GM23338 (cell line): ENCODE results near the gene VWA3B. TPM values are rescaled to one million over a fixed set of nuclear protein-coding genes. Genes with fewer than 3 reads are reported as not detected.

Experiments used
- ATAC-seq: fragments of 200-7000 bp; cut with Tn5 transposase; 3 replicates; pipeline ENCODE4 v1.9.1; 2020
- DNase-seq: peaks from one replicate; pipeline ENCODE4 v3.0.0-alpha.2; 2015; ENCODE audit warnings: low spot score
- H2AFZ ChIP-seq: fragments of 200-600 bp; sonication (generic); 2 replicates; pipeline ENCODE4 v1.8.0; 2016; ENCODE audit warnings: antibody characterized with exemption, mild to moderate bottlenecking, moderate library complexity
- H3F3A ChIP-seq: fragments of 200-600 bp; sonication (generic); replicated peaks from 2 replicates; pipeline ENCODE4 v1.8.0; 2017; ENCODE audit warnings: antibody characterized with exemption, mixed run types, low read depth
- H3K27ac ChIP-seq: fragments of 200-600 bp; sonication (generic); 2 replicates; pipeline ENCODE4 v1.6.1; 2016; ENCODE audit warnings: low read depth
- H3K27me3 ChIP-seq: fragments of 200-600 bp; sonication (generic); 2 replicates; pipeline ENCODE4 v1.8.0; 2016; ENCODE audit warnings: mild to moderate bottlenecking, mixed run types, moderate library complexity; ENCODE audit not compliant: insufficient read depth
- H3K36me3 ChIP-seq: fragments of 200-600 bp; sonication (generic); 2 replicates; pipeline ENCODE4 v1.8.0; 2016; ENCODE audit warnings: mild to moderate bottlenecking; ENCODE audit not compliant: insufficient read depth
- H3K4me1 ChIP-seq: fragments of 200-600 bp; sonication (generic); 2 replicates; pipeline ENCODE4 v1.8.0; 2016; ENCODE audit warnings: mild to moderate bottlenecking, moderate library complexity; ENCODE audit not compliant: insufficient read depth
- H3K4me2 ChIP-seq: fragments of 200-600 bp; sonication (generic); 2 replicates; pipeline ENCODE4 v1.7.1; 2017; ENCODE audit warnings: mixed run types
- H3K4me3 ChIP-seq: fragments of 200-600 bp; sonication (generic); 2 replicates; pipeline ENCODE4 v1.6.1; 2016; ENCODE audit warnings: mixed run types
- H3K79me2 ChIP-seq: fragments of 200-600 bp; sonication (generic); replicated peaks from 2 replicates; pipeline ENCODE4 v1.8.0; 2017; ENCODE audit warnings: mild to moderate bottlenecking; ENCODE audit not compliant: insufficient read depth
- H3K9me2 ChIP-seq: fragments of 200-600 bp; sonication (generic); 2 replicates; pipeline ENCODE4 v1.8.0; 2017; ENCODE audit not compliant: insufficient read depth
- H4K20me1 ChIP-seq: fragments of 200-600 bp; sonication (generic); replicated peaks from 2 replicates; pipeline ENCODE4 v1.8.0; 2017; ENCODE audit warnings: mild to moderate bottlenecking; ENCODE audit not compliant: insufficient read depth
- H3K27ac Mint-ChIP-seq: 2 replicates; pipeline ENCODE4 v1.8.0; 2020; ENCODE audit warnings: inconsistent platforms, mild to moderate bottlenecking, moderate library complexity, mixed read lengths
- H3K27me3 Mint-ChIP-seq: 3 replicates; pipeline ENCODE4 v1.8.0; 2022; ENCODE audit warnings: low read depth, mild to moderate bottlenecking, moderate library complexity, mixed read lengths, inconsistent platforms; ENCODE audit not compliant: insufficient read depth, poor library complexity
- H3K36me3 Mint-ChIP-seq: 3 replicates; pipeline ENCODE4 v1.8.0; 2021; ENCODE audit warnings: low read depth, mild to moderate bottlenecking, inconsistent platforms, moderate library complexity, mixed read lengths
- H3K4me1 Mint-ChIP-seq: 3 replicates; pipeline ENCODE4 v1.8.0; 2020; ENCODE audit warnings: mild to moderate bottlenecking, inconsistent platforms, mixed read lengths
- H3K4me3 Mint-ChIP-seq: 3 replicates; pipeline ENCODE4 v1.8.0; 2021; ENCODE audit warnings: moderate library complexity, mild to moderate bottlenecking, inconsistent platforms, mixed read lengths
- H3K9me3 Mint-ChIP-seq: 3 replicates; pipeline ENCODE4 v1.8.0; 2020; ENCODE audit warnings: moderate library complexity, mild to moderate bottlenecking, inconsistent platforms, mixed read lengths
- CREB1 ChIP-seq: fragments of 250-450 bp; sonication (Bioruptor Pico); IDR thresholded peaks from 2 replicates; pipeline ENCODE4 v1.5.0; 2020; ENCODE audit warnings: low read depth, mild to moderate bottlenecking, moderate library complexity
- CTCF ChIP-seq, 2 experiments: fragments of 200-600 bp in 1 of 2; sonication (generic) in 1 of 2; conservative IDR thresholded peaks; 2 replicates each; pipeline versions ENCODE4 v1.5.1 to v1.6.1; 2016 to 2017; ENCODE audit warnings: antibody characterized with exemption in 2 of 2, low read depth in 2 of 2, mild to moderate bottlenecking in 2 of 2, moderate library complexity in 1 of 2
- ETS1 ChIP-seq: IDR thresholded peaks from 2 replicates; pipeline ENCODE4 v1.6.1; 2016; ENCODE audit warnings: antibody characterized with exemption
- EZH2 ChIP-seq: fragments of 200-600 bp; sonication (generic); IDR thresholded peaks from one replicate; pipeline ENCODE4 v1.8.0; 2017; ENCODE audit warnings: antibody characterized with exemption, mild to moderate bottlenecking, low read depth; ENCODE audit not compliant: unreplicated experiment
- EZH2phosphoT487 ChIP-seq: fragments of 200-600 bp; sonication (generic); IDR thresholded peaks from one replicate; pipeline ENCODE4 v1.8.1; 2018; ENCODE audit warnings: antibody characterized with exemption; ENCODE audit not compliant: unreplicated experiment
- JUNB ChIP-seq: IDR thresholded peaks from one replicate; pipeline ENCODE4 v1.6.1; 2016; ENCODE audit warnings: antibody characterized with exemption; ENCODE audit not compliant: unreplicated experiment
- NANOG ChIP-seq: IDR thresholded peaks from 2 replicates; pipeline ENCODE4 v1.6.1; 2016; ENCODE audit warnings: antibody characterized with exemption, borderline replicate concordance
- POLR2AphosphoS5 ChIP-seq: IDR thresholded peaks from 2 replicates; pipeline ENCODE4 v1.6.1; 2016; ENCODE audit warnings: antibody characterized with exemption, low read depth
- REST ChIP-seq: IDR thresholded peaks from one replicate; pipeline ENCODE4 v1.6.1; 2018; ENCODE audit warnings: antibody characterized with exemption; ENCODE audit not compliant: unreplicated experiment
- STAT1 ChIP-seq: IDR thresholded peaks from one replicate; pipeline ENCODE4 v1.6.1; 2016; ENCODE audit warnings: antibody characterized with exemption; ENCODE audit not compliant: unreplicated experiment
- ZNF114 ChIP-seq: fragments of 250-450 bp; sonication (Bioruptor Pico); IDR thresholded peaks from 2 replicates; pipeline ENCODE4 v1.5.0; 2020; ENCODE audit warnings: mild to moderate bottlenecking, moderate library complexity
- ZNF331 ChIP-seq: fragments of 250-450 bp; sonication (Bioruptor Pico); IDR thresholded peaks from 2 replicates; pipeline ENCODE4 v1.5.0; 2020; ENCODE audit warnings: low read depth, mild to moderate bottlenecking, moderate library complexity
- ZNF462 ChIP-seq: fragments of 250-450 bp; sonication (Bioruptor Pico); IDR thresholded peaks from 2 replicates; pipeline ENCODE4 v1.5.0; 2020; ENCODE audit warnings: mild to moderate bottlenecking, moderate library complexity
- polyA plus RNA-seq: library from polyadenylated mRNA; unstranded; fragments of >200 nt; fragmentation: Nextera tagmentation; extraction: Ambion mirVana; gene quantifications from 2 replicates; pipeline ENCODE4 v1.2.1, GENCODE V29; 2016
- total RNA-seq: library from RNA; depleted of rRNA; stranded (reverse); fragments of >200 nt; shearing (Covaris generic); gene quantifications from 2 replicates; pipeline ENCODE4 v1.2.3, GENCODE V29; 2014

Gene VWA3B
- total and polyA plus RNA-seq, 2 experiments from 2014 or later = not detected

- H3F3A ChIP-seq = no peaks in the 10 kb centered on the region
- no peaks in the 10 kb centered on the region for H3K27me3 ChIP-seq
- no peaks in the 10 kb centered on the region for H3K4me1 Mint-ChIP-seq
- H3K27me3 Mint-ChIP-seq = peaks cover 3% of the 10 kb centered on the region
- H3K27ac ChIP-seq = no peak overlapping the region
- no peak overlapping the region for H3K4me3 ChIP-seq
- no peak overlapping the region for H3K4me3 Mint-ChIP-seq
- H3K79me2 ChIP-seq = no peaks in the 10 kb centered on the region
- no peak overlapping the region for H2AFZ ChIP-seq
- H3K36me3 ChIP-seq = no peaks in the 10 kb centered on the region
- H3K9me2 ChIP-seq = 0 out of 2 replicates have a peak, but pooled peaks cover 5% of the 10 kb centered on the region
- TF ChIP-seq STAT1 = no peak
- no peak for TF ChIP-seq NANOG
- TF ChIP-seq JUNB = no peak
- no peak for TF ChIP-seq EZH2phosphoT487
- no peak for TF ChIP-seq REST
- TF ChIP-seq CTCF (conservative IDR thresholded peaks at IDR 0.05; ENCODE audit: low read depth in 2 of 2) = no peak
- TF ChIP-seq ZNF114 (CRISPR knock-in tag) = no peak
- no peak for TF ChIP-seq POLR2AphosphoS5
- TF ChIP-seq EZH2 = no peak
- TF ChIP-seq ZNF462 (CRISPR knock-in tag) = no peak
- TF ChIP-seq ETS1 = no peak
- TF ChIP-seq CREB1 (CRISPR knock-in tag) = no peak
- no peak for TF ChIP-seq ZNF331 (CRISPR knock-in tag)
- no peaks in the 10 kb centered on the region for H4K20me1 ChIP-seq
- DNase-seq (no peak), ATAC-seq (no peak)
- H3K4me1 ChIP-seq = no peaks in the 10 kb centered on the region
- peaks cover 2% of the 10 kb centered on the region; the same call in 2 of the 3 replicates for H3K9me3 Mint-ChIP-seq
- H3K36me3 Mint-ChIP-seq = no peaks in the 10 kb centered on the region
- H3K4me2 ChIP-seq = no peak overlapping the region
- no peak overlapping the region for H3K27ac Mint-ChIP-seq
These were observed 269.8 kb downstream of the VWA3B start for GRCh38 chr2:98356729-98357128.
